ENCODE data around the gene TMEM239. TPM values are rescaled to one million over a fixed set of nuclear protein-coding genes. Genes with fewer than 3 reads are reported as not detected.

Gene TMEM239
- total RNA-seq, 1 donor from 2014 or later = not detected

GRCh38 chr20:2865630-2866029 is 49.5 kb downstream of the TMEM239 start:
- no peak for TF ChIP-seq CTCF (IDR thresholded peaks at IDR 0.05; ENCODE audit: partially characterized antibody, unreplicated experiment)
- no peaks in the 10 kb centered on the region for H3K27me3 Mint-ChIP-seq (ENCODE audit: unreplicated experiment)
- DNase-seq = no peak
- no peaks in the 10 kb centered on the region for H3K4me1 Mint-ChIP-seq (ENCODE audit: low read depth, unreplicated experiment)
- H3K4me3 Mint-ChIP-seq (ENCODE audit: unreplicated experiment) = no peak overlapping the region
- H3K36me3 Mint-ChIP-seq (ENCODE audit: unreplicated experiment) = no peaks in the 10 kb centered on the region
- H3K9me3 Mint-ChIP-seq (ENCODE audit: unreplicated experiment) = peaks cover 2% of the 10 kb centered on the region
- H3K27ac Mint-ChIP-seq (ENCODE audit: unreplicated experiment) = no peak overlapping the region

GRCh38 chr20:2866236-2866635 is 50.1 kb downstream of the TMEM239 start:
- Mint-ChIP-seq H3K9me3 (ENCODE audit: unreplicated experiment) (peaks cover 1% of the 10 kb centered on the region), H3K4me3 (ENCODE audit: unreplicated experiment) (no peak overlapping the region), H3K27ac (ENCODE audit: unreplicated experiment) (no peak overlapping the region), H3K27me3 (ENCODE audit: unreplicated experiment) (peaks cover 1% of the 10 kb centered on the region), H3K4me1 (ENCODE audit: low read depth, unreplicated experiment) (peaks cover 3% of the 10 kb centered on the region), H3K36me3 (ENCODE audit: unreplicated experiment) (no peaks in the 10 kb centered on the region)
- no peak for TF ChIP-seq CTCF (IDR thresholded peaks at IDR 0.05; ENCODE audit: partially characterized antibody, unreplicated experiment)
- DNase-seq = no peak

GRCh38 chr20:2867081-2867864 is 51.1 kb downstream of the TMEM239 start:
- no peak for TF ChIP-seq CTCF (IDR thresholded peaks at IDR 0.05; ENCODE audit: partially characterized antibody, unreplicated experiment)
- no peaks in the 10 kb centered on the region for H3K9me3 Mint-ChIP-seq (ENCODE audit: unreplicated experiment)
- H3K36me3 Mint-ChIP-seq (ENCODE audit: unreplicated experiment) = no peaks in the 10 kb centered on the region
- H3K27me3 Mint-ChIP-seq (ENCODE audit: unreplicated experiment) = peaks cover 5% of the 10 kb centered on the region
- no peak overlapping the region for H3K4me3 Mint-ChIP-seq (ENCODE audit: unreplicated experiment)
- H3K4me1 Mint-ChIP-seq (ENCODE audit: low read depth, unreplicated experiment) = peaks cover 5% of the 10 kb centered on the region
- no peak for DNase-seq
- H3K27ac Mint-ChIP-seq (ENCODE audit: unreplicated experiment) = no peak overlapping the region

Other genes starting within 250 kb of the TMEM239 start
- 185 TPM for gene NOP56, start 163.7 kb upstream of the TMEM239 start, total RNA-seq (ENCODE audit: unreplicated experiment)
- 103 TPM for gene IDH3B, start 152.1 kb upstream of the TMEM239 start, total RNA-seq (ENCODE audit: unreplicated experiment)
- 11.0 TPM for gene EBF4, start 123.6 kb upstream of the TMEM239 start, total RNA-seq (ENCODE audit: unreplicated experiment)
- 28.1 TPM for gene CPXM1, start 15.7 kb upstream of the TMEM239 start, total RNA-seq (ENCODE audit: unreplicated experiment)
- gene C20orf141, start 1.4 kb upstream of the TMEM239 start, total RNA-seq (ENCODE audit: unreplicated experiment) = not detected
- 41.6 TPM for gene PCED1A, start 24.3 kb downstream of the TMEM239 start, total RNA-seq (ENCODE audit: unreplicated experiment)
- 46.3 TPM for gene VPS16, start 24.4 kb downstream of the TMEM239 start, total RNA-seq (ENCODE audit: unreplicated experiment)
- 59.5 TPM for gene PTPRA, start 57.1 kb downstream of the TMEM239 start, total RNA-seq (ENCODE audit: unreplicated experiment)
- 1.2 TPM for gene GNRH2, start 227.3 kb downstream of the TMEM239 start, total RNA-seq (ENCODE audit: unreplicated experiment)
- 30.0 TPM for gene MRPS26, start 229.7 kb downstream of the TMEM239 start, total RNA-seq (ENCODE audit: unreplicated experiment)

All from glutamatergic neuron (in vitro differentiated cells).